Ovary (tissue), 3 donors: ENCODE results near the gene SAYSD1.

Experiments used
- POLR2A ChIP-seq: fragments of 450-650 bp; IDR thresholded peaks from one replicate; pipeline ENCODE4 v1.6.1; 2017; ENCODE audit warnings: antibody characterized with exemption, mild to moderate bottlenecking, moderate library complexity
- TF ChIP-seq, protein P1 (sequence below), 3 donors: fragments of 450-650 bp in 2 of 3; fragments of 200-600 bp in 1 of 3; IDR thresholded peaks; one replicate each; pipeline versions ENCODE4 v1.5.1 to v1.8.0; 2016 to 2022; ENCODE audit warnings: antibody characterized with exemption in 3 of 3, mild to moderate bottlenecking in 1 of 3
- donor health status: DM: no; HTN: no; CAD: no.

DNA sequence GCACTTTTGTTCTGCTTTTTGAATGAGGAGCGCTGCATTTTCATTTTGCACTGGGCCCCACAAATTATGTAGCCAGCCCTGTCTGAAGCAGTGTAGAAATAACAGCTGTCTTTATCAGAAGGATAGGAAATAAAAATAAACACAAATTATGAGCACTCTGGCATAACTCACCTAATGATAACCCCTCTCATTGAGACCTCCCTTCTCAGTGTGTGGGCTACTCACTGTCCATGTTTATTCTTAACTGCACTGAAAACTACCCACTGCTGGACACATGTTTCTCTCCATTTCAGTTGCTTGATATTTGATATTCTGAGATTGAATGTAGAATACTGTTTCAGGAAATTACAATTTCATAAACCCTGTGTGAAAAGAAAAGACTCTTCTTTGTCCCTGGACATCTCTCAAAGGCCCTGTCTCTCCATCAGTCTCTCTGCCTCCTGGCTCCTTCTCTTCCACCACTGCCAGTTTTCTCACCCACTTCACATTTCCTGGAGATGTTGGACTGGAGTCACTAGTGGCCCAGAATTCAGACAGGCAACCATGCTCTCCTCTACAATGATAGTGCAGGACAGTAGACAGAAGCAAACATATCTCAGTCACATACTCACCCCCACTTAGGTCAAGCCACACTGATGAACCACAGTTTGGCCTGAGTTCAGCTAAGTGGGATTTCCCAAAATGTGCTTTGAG lies 29.6 kb upstream of the SAYSD1 start:
- TF ChIP-seq, protein P1, sequence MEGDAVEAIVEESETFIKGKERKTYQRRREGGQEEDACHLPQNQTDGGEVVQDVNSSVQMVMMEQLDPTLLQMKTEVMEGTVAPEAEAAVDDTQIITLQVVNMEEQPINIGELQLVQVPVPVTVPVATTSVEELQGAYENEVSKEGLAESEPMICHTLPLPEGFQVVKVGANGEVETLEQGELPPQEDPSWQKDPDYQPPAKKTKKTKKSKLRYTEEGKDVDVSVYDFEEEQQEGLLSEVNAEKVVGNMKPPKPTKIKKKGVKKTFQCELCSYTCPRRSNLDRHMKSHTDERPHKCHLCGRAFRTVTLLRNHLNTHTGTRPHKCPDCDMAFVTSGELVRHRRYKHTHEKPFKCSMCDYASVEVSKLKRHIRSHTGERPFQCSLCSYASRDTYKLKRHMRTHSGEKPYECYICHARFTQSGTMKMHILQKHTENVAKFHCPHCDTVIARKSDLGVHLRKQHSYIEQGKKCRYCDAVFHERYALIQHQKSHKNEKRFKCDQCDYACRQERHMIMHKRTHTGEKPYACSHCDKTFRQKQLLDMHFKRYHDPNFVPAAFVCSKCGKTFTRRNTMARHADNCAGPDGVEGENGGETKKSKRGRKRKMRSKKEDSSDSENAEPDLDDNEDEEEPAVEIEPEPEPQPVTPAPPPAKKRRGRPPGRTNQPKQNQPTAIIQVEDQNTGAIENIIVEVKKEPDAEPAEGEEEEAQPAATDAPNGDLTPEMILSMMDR (IDR thresholded peaks at IDR 0.05) = no peak
- no peak for TF ChIP-seq POLR2A
